Left lung (tissue), 10 donors: Measurements from ENCODE around the gene P2RY6. TPM values are rescaled to one million over a fixed set of nuclear protein-coding genes. Genes with fewer than 3 reads are reported as not detected.

Experiments used
- ATAC-seq: fragments of 200-7000 bp; cut with Tn5 transposase; one replicate; pipeline ENCODE4 v1.9.1; 2020; ENCODE audit warnings: moderate library complexity
- DNase-seq, 4 donors: peaks; one replicate each; pipeline ENCODE4 v3.0.0-alpha.2; 2013 to 2020
- H3K27ac ChIP-seq, 2 donors: fragments of 200-600 bp; sonication (generic) in 1 of 2; one replicate each; pipeline versions ENCODE4 v1.5.0 to v1.8.0; 2020 to 2021
- H3K27me3 ChIP-seq, 2 donors: fragments of 200-600 bp; sonication (generic) in 1 of 2; one replicate each; pipeline versions ENCODE4 v1.5.0 to v1.8.0; 2020 to 2021
- H3K36me3 ChIP-seq, 2 donors: fragments of 200-600 bp; sonication (generic) in 1 of 2; one replicate each; pipeline versions ENCODE4 v1.5.0 to v1.8.0; 2020 to 2021
- H3K4me1 ChIP-seq, 2 donors: fragments of 200-600 bp; one replicate each; pipeline ENCODE4 v1.8.0; 2021
- H3K4me3 ChIP-seq, 2 donors: fragments of 200-600 bp; sonication (generic) in 1 of 2; one replicate each; pipeline versions ENCODE4 v1.5.0 to v1.8.0; 2020 to 2021; ENCODE audit warnings: mild to moderate bottlenecking in 1 of 2
- H3K9me3 ChIP-seq, 2 donors: fragments of 200-600 bp; sonication (generic) in 1 of 2; one replicate each; pipeline versions ENCODE4 v1.5.0 to v1.8.0; 2020 to 2021
- intact Hi-C, 2 donors: fragments of 100-400 bp; cut with DNase I; formaldehyde crosslinking; loops; one replicate each; pipeline versions ENCODE4 v1.11.2 to v1.14.2; 2022
- polyA plus RNA-seq, 6 donors: library from polyadenylated mRNA; unstranded; fragments of 120-200 nt; gene quantifications; one replicate each; pipeline ENCODE4 v1.2.1, GENCODE V29; 2013; ENCODE audit not compliant: insufficient read length in 6 of 6
- total RNA-seq, 2 donors: library from RNA; stranded (reverse); fragmentation: NEBNext Ultra II Directional; extraction: Animal tissue kit (Norgen Biotek cat#: 25700); gene quantifications; one replicate each; pipeline ENCODE4 v1.2.1, GENCODE V29; 2021
- TF ChIP-seq, protein P1 (sequence below), 2 donors: fragments of 200-600 bp; sonication (generic) in 1 of 2; IDR thresholded peaks; one replicate each; pipeline versions ENCODE4 v1.5.0 to v1.8.0; 2021; ENCODE audit warnings: antibody characterized with exemption in 2 of 2
- donor health status: DM: no; HTN: yes; CAD: no.
- donor health status: DM: no; HTN: no; CAD: no.

P2RY6 gene
- total and polyA plus RNA-seq, 8 donors, result 0.87 to 4.8 (median 1.9) TPM

DNA sequence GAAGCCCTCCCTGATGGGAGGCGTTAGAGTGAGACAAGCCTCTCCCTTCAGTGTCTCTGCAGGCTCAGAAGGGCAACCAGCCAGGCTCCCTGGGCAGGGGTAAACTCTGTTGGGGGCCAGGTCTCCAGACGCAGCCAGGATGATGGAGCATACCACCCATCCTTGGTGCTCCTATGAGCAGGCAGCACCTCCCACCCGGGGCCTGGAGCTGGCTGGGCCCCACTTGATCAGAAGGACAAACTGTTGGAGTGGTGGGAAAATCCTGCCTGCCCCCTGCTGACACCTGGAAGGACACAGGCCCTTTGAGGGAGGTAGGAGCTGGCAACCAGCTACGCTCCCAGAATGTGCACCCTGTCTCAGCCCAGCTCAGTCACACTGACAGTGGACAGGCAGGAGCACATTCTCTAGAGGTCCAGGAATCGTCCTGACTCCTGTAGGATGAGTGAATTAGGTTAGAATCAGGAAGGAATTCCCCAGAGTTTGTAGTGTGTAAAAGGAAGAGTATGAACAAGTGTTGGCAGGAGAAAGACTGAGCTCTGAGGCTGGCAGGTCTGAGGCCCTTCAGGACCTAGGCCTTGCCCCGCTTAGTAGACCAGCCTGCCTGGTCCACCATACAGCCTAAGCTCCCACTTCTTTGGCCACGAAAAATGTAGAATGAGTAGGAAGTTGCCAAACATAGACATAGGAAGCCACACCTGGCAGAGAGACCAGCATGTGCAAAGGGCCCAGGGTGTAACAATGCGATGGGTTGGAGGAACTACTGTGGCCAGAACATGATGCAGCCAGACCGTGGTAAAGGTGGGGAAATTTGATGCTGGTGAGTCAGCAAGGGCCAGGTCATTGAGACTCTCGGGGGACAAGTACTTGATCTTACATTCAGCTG lies 55.0 kb downstream of the P2RY6 start:
- peak overlapping the region in 1 of 2 donors; percentile 21 for H3K27ac ChIP-seq
- H3K4me3 ChIP-seq, result no peak overlapping the region
- intact Hi-C loops, result no loop called here
- ATAC-seq, result no peak
- peaks cover 47 to 77% of the 10 kb centered on the region in 2 donors for H3K4me1 ChIP-seq
- no peaks in the 10 kb centered on the region for H3K27me3 ChIP-seq
- H3K36me3 ChIP-seq, result no peaks in the 10 kb centered on the region
- TF ChIP-seq, protein P1, sequence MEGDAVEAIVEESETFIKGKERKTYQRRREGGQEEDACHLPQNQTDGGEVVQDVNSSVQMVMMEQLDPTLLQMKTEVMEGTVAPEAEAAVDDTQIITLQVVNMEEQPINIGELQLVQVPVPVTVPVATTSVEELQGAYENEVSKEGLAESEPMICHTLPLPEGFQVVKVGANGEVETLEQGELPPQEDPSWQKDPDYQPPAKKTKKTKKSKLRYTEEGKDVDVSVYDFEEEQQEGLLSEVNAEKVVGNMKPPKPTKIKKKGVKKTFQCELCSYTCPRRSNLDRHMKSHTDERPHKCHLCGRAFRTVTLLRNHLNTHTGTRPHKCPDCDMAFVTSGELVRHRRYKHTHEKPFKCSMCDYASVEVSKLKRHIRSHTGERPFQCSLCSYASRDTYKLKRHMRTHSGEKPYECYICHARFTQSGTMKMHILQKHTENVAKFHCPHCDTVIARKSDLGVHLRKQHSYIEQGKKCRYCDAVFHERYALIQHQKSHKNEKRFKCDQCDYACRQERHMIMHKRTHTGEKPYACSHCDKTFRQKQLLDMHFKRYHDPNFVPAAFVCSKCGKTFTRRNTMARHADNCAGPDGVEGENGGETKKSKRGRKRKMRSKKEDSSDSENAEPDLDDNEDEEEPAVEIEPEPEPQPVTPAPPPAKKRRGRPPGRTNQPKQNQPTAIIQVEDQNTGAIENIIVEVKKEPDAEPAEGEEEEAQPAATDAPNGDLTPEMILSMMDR (IDR thresholded peaks at IDR 0.05), result no peak
- no peak for DNase-seq
- no peaks in the 10 kb centered on the region for H3K9me3 ChIP-seq

DNA sequence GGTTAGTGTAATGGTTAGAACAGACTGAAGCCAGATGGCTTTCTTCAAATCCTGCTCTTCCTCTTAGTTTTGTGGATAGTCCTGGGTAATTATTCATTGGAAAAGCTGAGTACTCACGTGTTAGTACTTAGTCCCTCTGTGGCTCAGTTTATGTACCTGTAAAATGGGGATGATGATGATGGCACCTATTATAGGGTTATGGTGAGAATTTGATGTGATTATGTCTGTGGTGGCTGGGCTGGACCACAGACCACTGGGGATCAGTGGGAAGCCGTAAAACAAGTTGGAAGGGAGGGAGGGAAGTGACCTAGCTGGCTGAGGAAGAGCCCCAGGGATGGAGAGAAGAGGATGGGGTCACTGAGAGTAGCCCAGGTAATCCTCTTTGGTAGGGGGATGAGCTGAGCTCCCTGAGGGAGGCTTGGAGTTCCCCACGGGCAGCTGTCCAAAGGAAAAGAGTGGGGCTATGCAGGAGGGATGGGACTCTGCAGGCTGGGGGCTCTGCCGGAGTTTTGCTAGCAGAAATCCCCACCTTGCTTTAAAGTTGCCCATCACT lies 55.8 kb downstream of the P2RY6 start:
- TF ChIP-seq, protein P1 (IDR thresholded peaks at IDR 0.05), result no peak
- Histone ChIP-seq H3K36me3 (no peaks in the 10 kb centered on the region), H3K9me3 (no peaks in the 10 kb centered on the region), H3K4me1 (peaks cover 44 to 75% of the 10 kb centered on the region in 2 donors), H3K27ac (peak overlapping the region in 1 of 2 donors; percentile 21), H3K4me3 (no peak overlapping the region), H3K27me3 (no peaks in the 10 kb centered on the region)
- no peak for DNase-seq
- ATAC-seq, result no peak
- intact Hi-C loops, result no loop called here

DNA sequence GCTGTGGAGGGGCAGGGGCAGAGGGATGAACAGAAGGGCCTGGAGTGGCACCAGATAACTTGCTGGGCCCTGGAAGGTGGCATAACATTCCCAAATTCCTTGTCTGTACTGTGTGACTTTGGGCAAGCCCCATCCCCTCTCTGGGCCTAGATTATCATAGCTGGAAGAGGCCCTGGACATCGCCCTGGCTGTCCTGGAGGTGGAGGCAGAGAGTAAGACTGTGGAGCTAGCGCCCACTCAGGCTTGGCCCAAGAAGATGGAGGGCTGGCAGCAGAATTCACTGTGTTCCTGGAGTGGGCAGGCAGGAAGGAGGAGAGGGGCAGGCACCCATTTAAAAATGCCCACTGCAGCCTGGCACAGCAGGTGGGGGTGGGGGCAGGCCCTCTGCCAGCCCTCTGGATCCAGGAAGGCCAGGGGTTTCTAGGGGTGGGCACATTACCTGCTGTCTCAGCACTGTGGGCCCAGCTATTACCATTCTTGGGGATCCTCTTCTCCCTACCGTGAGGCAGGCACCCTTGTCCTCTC lies 58.5 kb downstream of the P2RY6 start:
- Histone ChIP-seq H3K27ac (peak overlapping the region; percentile 1 to 13), H3K9me3 (no peaks in the 10 kb centered on the region), H3K4me1 (peaks cover 39 to 79% of the 10 kb centered on the region in 2 donors), H3K4me3 (no peak overlapping the region), H3K27me3 (no peaks in the 10 kb centered on the region), H3K36me3 (no peaks in the 10 kb centered on the region)
- ATAC-seq, result peak; percentile 7
- intact Hi-C loops, result no loop called here
- DNase-seq, result no peak
- TF ChIP-seq, protein P1 (IDR thresholded peaks at IDR 0.05), result peak in 1 of 2 donors; percentile 14

DNA sequence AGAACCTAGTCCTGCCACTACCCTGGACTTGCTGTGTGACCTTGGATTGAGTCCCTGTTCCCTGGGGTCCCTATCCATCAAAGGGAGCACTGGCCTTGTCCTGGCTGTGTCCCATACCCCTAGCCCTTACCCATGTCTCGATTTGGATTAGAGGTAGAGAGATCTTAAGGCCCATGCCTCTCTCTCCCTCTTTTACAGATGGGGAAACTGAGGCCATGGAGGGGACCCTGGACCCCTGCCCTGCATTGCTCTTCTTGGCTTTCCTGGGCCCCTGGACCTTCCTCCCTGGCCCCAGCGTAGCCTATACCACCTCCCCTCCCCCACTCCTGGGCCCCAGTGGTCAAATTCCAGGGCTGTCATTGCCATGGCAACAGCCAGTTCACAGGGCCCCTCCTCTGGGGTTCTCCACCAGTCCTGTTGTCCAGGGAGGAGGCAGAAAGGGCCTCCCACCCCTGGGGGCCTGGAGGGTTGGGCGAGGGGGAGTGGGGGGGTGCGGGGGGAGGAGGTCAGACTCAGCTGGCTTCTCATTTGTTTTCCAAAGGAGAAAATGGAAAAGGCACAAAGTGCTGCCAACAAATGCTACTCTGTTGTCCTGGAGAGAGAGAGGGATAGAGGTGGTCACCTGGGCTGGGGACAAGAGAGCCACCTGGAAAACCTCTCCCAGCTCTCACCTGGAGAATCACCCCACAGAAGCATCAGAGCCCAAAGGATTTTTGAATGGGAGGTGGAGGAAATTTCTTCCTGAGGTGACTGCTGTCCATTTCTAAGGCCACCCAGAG lies 59.2 kb downstream of the P2RY6 start:
- intact Hi-C loops, result no loop called here
- no peak for ATAC-seq

More for the DNA sequence above, 59.2 kb downstream of the P2RY6 start:
- Histone ChIP-seq H3K27ac (peak overlapping the region; percentile 36 to 41), H3K27me3 (no peaks in the 10 kb centered on the region), H3K9me3 (no peaks in the 10 kb centered on the region), H3K4me1 (peaks cover 38 to 80% of the 10 kb centered on the region in 2 donors), H3K36me3 (no peaks in the 10 kb centered on the region), H3K4me3 (no peak overlapping the region)
- TF ChIP-seq, protein P1 (IDR thresholded peaks at IDR 0.05), result no peak
- DNase-seq, result peak in 1 of 4 donors; percentile 78
